ENCODE data around the gene ISG20. TPM values are rescaled to one million over a fixed set of nuclear protein-coding genes. Genes with fewer than 3 reads are reported as not detected.

The ISG20 gene
- total and polyA plus RNA-seq, 2 donors from 2014 or later, result 7.3 to 25.5 TPM

GRCh38 chr15:88646951-88647350, 8.1 kb downstream of the ISG20 start:
- Histone ChIP-seq H3K4me1 (ENCODE audit: control insufficient read depth in 2 of 3, insufficient read depth in 2 of 3, low read depth in 1 of 3, low read length in 3 of 3) (peaks cover 0 to 5% (median 0%) of the 10 kb centered on the region in 3 donors), H3K27ac (ENCODE audit: low read depth in 2 of 2, low read length in 2 of 2) (no peak overlapping the region), H3K4me3 (ENCODE audit: low read length in 3 of 3) (no peak overlapping the region), H3K36me3 (ENCODE audit: control insufficient read depth in 2 of 3, insufficient read depth in 3 of 3, low read length in 3 of 3) (no peaks in the 10 kb centered on the region), H3K27me3 (ENCODE audit: control insufficient read depth, insufficient read depth, low read length) (no peaks in the 10 kb centered on the region), H3K9me3 (ENCODE audit: control insufficient read depth in 2 of 3, insufficient read depth in 1 of 3, low read length in 3 of 3) (no peaks in the 10 kb centered on the region), H3K9ac (ENCODE audit: low read length in 3 of 3) (no peak overlapping the region)
- FAIRE-seq (no peak), DNase-seq (no peak)
- no peak for TF ChIP-seq CTCF (IDR thresholded peaks at IDR 0.05; ENCODE audit: borderline replicate concordance, extremely low read depth, insufficient read depth)
- intact Hi-C loops (cut with DNase I), result no loop called here

GRCh38 chr15:88647351-88648105, 8.7 kb downstream of the ISG20 start:
- H3K9ac ChIP-seq (ENCODE audit: low read length in 3 of 3), result no peak overlapping the region
- TF ChIP-seq CTCF (IDR thresholded peaks at IDR 0.05; ENCODE audit: borderline replicate concordance, extremely low read depth, insufficient read depth), result no peak
- FAIRE-seq (no peak), DNase-seq (no peak)
- peaks cover 0 to 5% (median 0%) of the 10 kb centered on the region in 3 donors for H3K4me1 ChIP-seq (ENCODE audit: control insufficient read depth in 2 of 3, insufficient read depth in 2 of 3, low read depth in 1 of 3, low read length in 3 of 3)
- no peaks in the 10 kb centered on the region for H3K9me3 ChIP-seq (ENCODE audit: control insufficient read depth in 2 of 3, insufficient read depth in 1 of 3, low read length in 3 of 3)
- H3K4me3 ChIP-seq (ENCODE audit: low read length in 3 of 3), result no peak overlapping the region
- no peak overlapping the region for H3K27ac ChIP-seq (ENCODE audit: low read depth in 2 of 2, low read length in 2 of 2)
- intact Hi-C loops (cut with DNase I), result no loop called here
- no peaks in the 10 kb centered on the region for H3K36me3 ChIP-seq (ENCODE audit: control insufficient read depth in 2 of 3, insufficient read depth in 3 of 3, low read length in 3 of 3)
- H3K27me3 ChIP-seq (ENCODE audit: control insufficient read depth, insufficient read depth, low read length), result no peaks in the 10 kb centered on the region

- FAIRE-seq (no peak), DNase-seq (peak in 1 of 5 donors; percentile 72)
- Histone ChIP-seq H3K4me1 (ENCODE audit: control insufficient read depth in 2 of 3, insufficient read depth in 2 of 3, low read depth in 1 of 3, low read length in 3 of 3) (peaks cover 0 to 5% (median 0%) of the 10 kb centered on the region in 3 donors), H3K27me3 (ENCODE audit: control insufficient read depth, insufficient read depth, low read length) (no peaks in the 10 kb centered on the region), H3K36me3 (ENCODE audit: control insufficient read depth in 2 of 3, insufficient read depth in 3 of 3, low read length in 3 of 3) (no peaks in the 10 kb centered on the region), H3K27ac (ENCODE audit: low read depth in 2 of 2, low read length in 2 of 2) (peak overlapping the region; percentile 32 to 60), H3K9ac (ENCODE audit: low read length in 3 of 3) (no peak overlapping the region), H3K4me3 (ENCODE audit: low read length in 3 of 3) (no peak overlapping the region), H3K9me3 (ENCODE audit: control insufficient read depth in 2 of 3, insufficient read depth in 1 of 3, low read length in 3 of 3) (no peaks in the 10 kb centered on the region)
- intact Hi-C loops (cut with DNase I), result no loop called here
- no peak for TF ChIP-seq CTCF (IDR thresholded peaks at IDR 0.05; ENCODE audit: borderline replicate concordance, extremely low read depth, insufficient read depth)
Measured at GRCh38 chr15:88648357-88649214, 9.8 kb downstream of the ISG20 start.

All from kidney (tissue), 14 donors.